GM12878 (cell line): Measurements from ENCODE around the gene DUOXA1. TPM values are rescaled to one million over a fixed set of nuclear protein-coding genes. Genes with fewer than 3 reads are reported as not detected.
"Not testable (repeated sequence)": the region's sequence is repeated elsewhere in the genome, so short reads cannot be mapped to it uniquely, and the experiment has no call there.

Experiments
- ATAC-seq: fragments of 200-7000 bp; cut with Tn5 transposase; 3 replicates; pipeline ENCODE4 v1.9.1; 2020; ENCODE audit warnings: mild to moderate bottlenecking, moderate library complexity
- BruUV-seq: library from RNA; stranded (reverse); fragments of 400-500 nt; replicated peaks from 2 replicates; lab custom pipeline; 2021; lab: Mats Ljungman, UMichigan
- CTCF ChIA-PET: fragments of 300-600 bp; sonication (Branson Sonifier 250); formaldehyde crosslinking; extraction: SDS; loops from one replicate; lab custom pipeline; 2021; ENCODE audit warnings: inconsistent platforms; lab: Yijun Ruan, JAX
- POLR2A ChIA-PET: fragments of 350-600 bp; formaldehyde crosslinking; extraction: SDS; loops from one replicate; lab custom pipeline; 2021; ENCODE audit warnings: inconsistent platforms; lab: Charles Lee
- RAD21 ChIA-PET: fragments of 300-600 bp; sonication (Branson Sonifier 250); formaldehyde crosslinking; loops from one replicate; lab custom pipeline; 2023; ENCODE audit warnings: antibody characterized with exemption; ENCODE audit not compliant: unreplicated experiment; lab: Charles Lee
- SMC1A ChIA-PET: fragments of 300-600 bp; sonication (Branson Sonifier 250); formaldehyde crosslinking; loops from one replicate; lab custom pipeline; 2023; ENCODE audit not compliant: unreplicated experiment, uncharacterized antibody; lab: Charles Lee
- DNase-seq: peaks from one replicate; pipeline ENCODE4 v3.0.0-alpha.2; 2011; ENCODE audit warnings: low read depth, low spot score
- FAIRE-seq: peaks from 3 replicates; lab custom pipeline; 2011; peaks lifted over from hg19 to GRCh38; lab: Jason Lieb, UNC
- H2AFZ ChIP-seq: 2 replicates; pipeline ENCODE4 v1.6.0; 2011; ENCODE audit warnings: low read depth, low read length, control low read depth; ENCODE audit not compliant: control insufficient read depth
- H3K27ac ChIP-seq: 2 replicates; pipeline ENCODE4 v1.5.1; 2011; ENCODE audit warnings: control low read depth; ENCODE audit not compliant: control insufficient read depth, insufficient read depth
- H3K27me3 ChIP-seq, 2 experiments: replicated peaks in 1 of 2; 2 replicates each; pipeline versions ENCODE4 v1.6.0 to v1.6.1; 2011; ENCODE audit warnings: low read length in 1 of 2; ENCODE audit not compliant: control insufficient read depth in 2 of 2, insufficient read depth in 2 of 2
- H3K36me3 ChIP-seq, 2 experiments: 2 replicates each; pipeline ENCODE4 v1.5.1; 2011; ENCODE audit warnings: low read length in 1 of 2; ENCODE audit not compliant: control insufficient read depth in 2 of 2, insufficient read depth in 2 of 2
- H3K4me1 ChIP-seq: 2 replicates; pipeline ENCODE4 v1.6.1; 2011; ENCODE audit warnings: mild to moderate bottlenecking, low read length, moderate library complexity, mixed read lengths; ENCODE audit not compliant: control insufficient read depth, insufficient read depth
- H3K4me2 ChIP-seq: 2 replicates; pipeline ENCODE4 v1.6.0; 2011; ENCODE audit warnings: control low read depth; ENCODE audit not compliant: control insufficient read depth, insufficient read depth
- H3K4me3 ChIP-seq: fragments of 200-600 bp; sonication (generic); 2 replicates; pipeline ENCODE4 v1.5.1; 2016
- H3K79me2 ChIP-seq: 2 replicates; pipeline ENCODE4 v1.6.0; 2011; ENCODE audit warnings: low read length; ENCODE audit not compliant: control insufficient read depth, insufficient read depth
- H3K9ac ChIP-seq: 2 replicates; pipeline ENCODE4 v1.8.0; 2011; ENCODE audit warnings: low read length, control low read depth, mixed read lengths; ENCODE audit not compliant: control insufficient read depth, insufficient read depth
- H3K9me3 ChIP-seq: replicated peaks from 3 replicates; pipeline ENCODE4 v1.5.1; 2011; ENCODE audit warnings: mild to moderate bottlenecking, low read length; ENCODE audit not compliant: control insufficient read depth, insufficient read depth
- H4K20me1 ChIP-seq: 2 replicates; pipeline ENCODE4 v1.6.0; 2011; ENCODE audit not compliant: control insufficient read depth, insufficient read depth
- CEBPZ ChIP-seq: fragments of 150-350 bp; IDR thresholded peaks from 2 replicates; pipeline ENCODE4 v1.6.1; 2016; ENCODE audit warnings: low read depth, low read length
- HDGF ChIP-seq: fragments of 450-650 bp; IDR thresholded peaks from 2 replicates; pipeline ENCODE4 v1.6.1; 2016; ENCODE audit warnings: antibody characterized with exemption
- KAT2A ChIP-seq: conservative IDR thresholded peaks from 2 replicates; pipeline ENCODE4 v1.6.1; 2011; ENCODE audit warnings: low read depth, low read length; ENCODE audit not compliant: control insufficient read depth
- TAF1 ChIP-seq: IDR thresholded peaks from 2 replicates; pipeline ENCODE4 v1.6.1; 2011; ENCODE audit warnings: mild to moderate bottlenecking, low read depth, low read length, borderline replicate concordance
- ZNF274 ChIP-seq: IDR thresholded peaks from one replicate; pipeline ENCODE4 v1.8.0; 2011; ENCODE audit not compliant: insufficient read length, insufficient read depth
- WGBS: methylation state at CpG from one replicate; pipeline ENCODE4 v1.1.6; 2016; ENCODE audit warnings: low lambda C conversion rate; ENCODE audit not compliant: insufficient replicate concordance, insufficient coverage; ENCODE audit errors: missing lambda C conversion rate; 5-methylcytosine and 5-hydroxymethylcytosine counted together
- in situ Hi-C: fragments of 300-500 bp; cut with MboI; formaldehyde crosslinking; loops from 9 replicates; pipeline ENCODE4 v1.14.3; 2018; ENCODE audit warnings: mixed read lengths
- intact Hi-C: fragments of 100-400 bp; cut with micrococcal nuclease; formaldehyde crosslinking; loops from one replicate; pipeline ENCODE4 v1.14.2; 2022; ENCODE audit not compliant: unreplicated experiment
- polyA plus RNA-seq, 11 experiments: library from polyadenylated mRNA; depleted of rRNA in 4 of 11; unstranded in 6 of 11; stranded (reverse) in 5 of 11; fragments of >200 nt; fragmentation: Nextera tagmentation in 4 of 11; fragmentation: Illumina TruSeq in 1 of 11; extraction: Ambion mirVana in 4 of 11; extraction: Trizol in 1 of 11; gene quantifications; 1 replicate in 1 of 11; 2 replicates in 10 of 11; pipeline versions ENCODE4 v1.2.1 to v1.2.3, GENCODE V29; 2011 to 2016; ENCODE audit warnings: inconsistent platforms in 2 of 11, missing spikeins in 2 of 11, low read depth in 1 of 11
- total RNA-seq, 4 experiments: library from RNA; depleted of rRNA in 3 of 4; stranded (reverse); fragments of >200 nt in 3 of 4; fragmentation: Illumina TruSeq in 1 of 4; extraction: Trizol in 1 of 4; gene quantifications; 2 replicates each; pipeline versions ENCODE4 v1.2.1 to v1.2.3, GENCODE V29; 2013 to 2021

DUOXA1 gene
- total and polyA plus RNA-seq, 10 of the 15 experiments (the other 5 are each of a cell fraction or from before 2014, with no cell fraction given): 0.08 TPM; not detected in 9

DNA sequence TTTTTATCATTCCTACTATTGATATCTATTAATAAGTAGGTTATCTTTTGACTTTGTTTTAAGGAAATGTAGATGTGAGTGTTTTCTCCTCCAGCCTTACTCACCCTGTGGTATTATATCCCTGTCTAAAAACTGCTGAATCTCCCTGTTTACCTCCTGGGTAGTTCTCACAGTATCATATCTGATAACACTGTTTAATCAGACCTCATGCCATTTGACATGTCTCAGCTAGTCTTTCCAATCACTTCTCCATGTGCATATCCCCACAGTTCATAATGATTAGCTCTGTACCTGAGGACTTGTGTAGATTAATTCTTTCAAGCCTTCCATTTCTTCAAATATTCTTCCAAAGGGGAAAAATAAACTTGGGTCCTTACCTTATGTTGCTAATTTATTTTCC lies 46.5 kb downstream of the DUOXA1 start:
- Histone ChIP-seq H3K36me3 (no peaks in the 10 kb centered on the region), H3K9ac (no peak overlapping the region), H3K27me3 (no peaks in the 10 kb centered on the region), H3K79me2 (no peaks in the 10 kb centered on the region), H3K4me1 (no peaks in the 10 kb centered on the region), H3K4me3 (no peak overlapping the region), H3K4me2 (no peak overlapping the region), H4K20me1 (no peaks in the 10 kb centered on the region), H3K9me3 (no peaks in the 10 kb centered on the region), H2AFZ (no peak overlapping the region)
- RAD21 ChIA-PET: no interaction called here
- CTCF ChIA-PET: interaction anchor here (1.3 kb wide), 1 partner anchor 35 kb away, joined by 4 read pairs; no protein-coding TSS in a partner anchor
- intact Hi-C loops: no loop called here
- DNase-seq (no peak), ATAC-seq (no peak)
- BruUV-seq: no TSS peak
- TF ChIP-seq ZNF274: no peak
- TF ChIP-seq CEBPZ: no peak
- TF ChIP-seq KAT2A: no peak
- TF ChIP-seq TAF1: no peak
- no peak for TF ChIP-seq HDGF
- TF ChIP-seq, all 136 proteins: peak for 0
- ChIA-PET SMC1A (no interaction called here), POLR2A (no interaction called here)
- FAIRE-seq: no peak
- H3K27ac ChIP-seq: no peak overlapping the region
- in situ Hi-C loops: no loop called here

DNA sequence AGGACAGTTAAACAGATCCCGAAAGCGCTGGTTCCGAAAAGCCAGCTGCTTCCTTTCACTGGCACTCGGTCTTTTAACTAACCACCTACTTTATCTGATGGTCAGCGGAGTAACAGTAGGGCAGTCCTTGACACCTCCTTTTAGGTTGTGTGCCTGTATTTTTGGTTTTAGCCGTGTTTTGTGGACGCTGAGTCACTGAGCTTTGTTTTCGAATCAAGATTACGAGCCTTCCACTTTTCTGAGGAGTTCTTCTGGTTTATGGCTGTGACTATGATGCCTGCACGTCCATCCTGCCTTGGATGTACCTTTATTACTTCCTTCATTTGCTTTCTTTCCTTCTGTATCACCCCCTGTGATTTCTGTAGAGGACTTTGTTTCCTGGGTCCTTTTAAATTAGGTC lies 47.3 kb downstream of the DUOXA1 start:
- H3K9me3 ChIP-seq, H3K27ac ChIP-seq, H3K36me3 ChIP-seq, FAIRE-seq, BruUV-seq, DNase-seq, in situ Hi-C loops, H3K9ac ChIP-seq, CTCF ChIA-PET, H2AFZ ChIP-seq, H3K4me1 ChIP-seq, H3K27me3 ChIP-seq, intact Hi-C loops, H3K4me3 ChIP-seq, H4K20me1 ChIP-seq, POLR2A ChIA-PET, RAD21 ChIA-PET, H3K79me2 ChIP-seq, ATAC-seq, SMC1A ChIA-PET, H3K4me2 ChIP-seq: not testable (repeated sequence)
- WGBS: 65% methylated on average over 10 of the region's 10 CpGs

GRCh38 chr15:45080593-45080992 lies 49.1 kb downstream of the DUOXA1 start:
- H2AFZ ChIP-seq, H3K4me1 ChIP-seq, H3K9me3 ChIP-seq, SMC1A ChIA-PET, DNase-seq, intact Hi-C loops, RAD21 ChIA-PET, H3K4me2 ChIP-seq, BruUV-seq, FAIRE-seq, in situ Hi-C loops, POLR2A ChIA-PET, ATAC-seq, H3K4me3 ChIP-seq, H3K9ac ChIP-seq, H4K20me1 ChIP-seq, H3K36me3 ChIP-seq, H3K79me2 ChIP-seq, H3K27ac ChIP-seq, H3K27me3 ChIP-seq: not testable (repeated sequence)
- 65% methylated on average over 2 of the region's 3 CpGs for WGBS
- CTCF ChIA-PET: interaction anchor here (1.0 kb wide), 1 partner anchor 37 kb away, joined by 3 read pairs; no protein-coding TSS in a partner anchor
